Measurements from ENCODE around the gene SMPD4.
"Not testable (repeated sequence)": the region's sequence is repeated elsewhere in the genome, so short reads cannot be mapped to it uniquely, and the experiment has no call there.

GRCh38 chr2:130140516-130140915, 40.9 kb downstream of the SMPD4 start:
- TF ChIP-seq CTCF, REST (IDR thresholded peaks at IDR 0.05): not testable (repeated sequence)
